GM12892 (cell line): ENCODE measurements around the gene GGTLC1.

Source experiments
- DNase-seq: peaks from one replicate; pipeline ENCODE4 v3.0.0; 2011; ENCODE audit not compliant: insufficient read length
- FAIRE-seq: peaks from 2 replicates; lab custom pipeline; 2011; peaks lifted over from hg19 to GRCh38; lab: Jason Lieb, UNC
- POLR2A ChIP-seq: IDR thresholded peaks from 2 replicates; pipeline ENCODE4 v1.6.1; 2011; ENCODE audit warnings: low read depth, low read length, control low read depth
- POLR2AphosphoS5 ChIP-seq: IDR thresholded peaks from 2 replicates; pipeline ENCODE4 v1.6.1; 2011; ENCODE audit warnings: low read depth, low read length, control low read depth
- TAF1 ChIP-seq: IDR thresholded peaks from 2 replicates; pipeline ENCODE4 v1.6.1; 2011; ENCODE audit warnings: low read depth, mild to moderate bottlenecking, control low read depth, low read length, borderline replicate concordance

GGTLC1 gene

GRCh38 chr20:23937303-23938117 lies 51.1 kb downstream of the GGTLC1 start:
- no peak for DNase-seq
- FAIRE-seq: peak; percentile 42
- TF ChIP-seq TAF1 (no peak), POLR2A (no peak), POLR2AphosphoS5 (no peak)
